MV-4-11 (cell line): ENCODE results near the gene PLXDC2.
A peak's percentile ranks its signal among the peaks of the same experiment; 100 is the strongest.
"Not testable (repeated sequence)": the region's sequence is repeated elsewhere in the genome, so short reads cannot be mapped to it uniquely, and the experiment has no call there.

Source experiments
- DNase-seq: peaks from one replicate; lab custom pipeline; 2025; lab: John Stamatoyannopoulos, UW

The PLXDC2 gene

GRCh38 chr10:20115894-20116293, 299.7 kb downstream of the PLXDC2 start:
- DNase-seq, result no peak

DNA sequence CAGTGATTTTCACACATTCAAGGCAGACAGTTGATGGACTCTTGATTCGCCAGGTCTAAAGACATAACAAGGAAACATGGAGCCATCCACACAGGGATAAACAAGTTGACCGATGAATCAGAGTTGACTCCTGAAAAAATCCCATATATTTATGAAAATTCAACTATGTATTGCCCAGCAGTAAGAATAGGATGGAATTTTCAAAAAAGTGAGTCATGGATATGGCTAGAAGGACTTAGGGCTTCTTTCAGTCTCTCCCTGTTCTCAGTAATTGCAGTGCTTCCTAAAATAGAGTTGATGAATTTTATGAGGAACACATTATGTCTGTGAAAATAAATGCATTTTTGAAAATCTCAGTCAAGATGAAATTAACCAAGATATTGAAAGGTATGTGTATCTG, 301.2 kb downstream of the PLXDC2 start:
- DNase-seq, result no peak

GRCh38 chr10:20118119-20118518, 301.9 kb downstream of the PLXDC2 start:
- no peak for DNase-seq

GRCh38 chr10:20128811-20129210, 312.6 kb downstream of the PLXDC2 start:
- peak; percentile 80 for DNase-seq

DNA sequence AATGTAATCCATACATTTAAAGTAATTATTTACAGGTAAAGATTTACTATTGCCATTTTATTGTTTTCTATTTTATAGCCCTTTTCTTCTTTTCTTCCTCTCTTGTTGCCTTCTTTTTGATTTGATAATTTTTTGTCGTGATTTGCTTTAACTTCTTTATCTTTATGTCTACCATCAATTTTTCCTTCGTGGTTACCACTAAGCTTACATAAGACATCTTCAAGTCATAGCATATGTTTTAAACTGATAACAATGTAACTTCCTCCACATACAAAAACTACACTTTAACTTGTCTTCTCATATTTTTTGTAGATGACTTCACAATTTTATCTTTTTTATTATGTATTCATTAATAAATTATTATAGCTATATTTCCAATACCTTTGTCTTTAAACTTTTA, 316.6 kb downstream of the PLXDC2 start:
- DNase-seq, result peak; percentile 7

GRCh38 chr10:20133669-20134189, 317.5 kb downstream of the PLXDC2 start:
- no peak for DNase-seq

- DNase-seq, result no peak
Observed at GRCh38 chr10:20142311-20142710, 326.1 kb downstream of the PLXDC2 start.

DNA sequence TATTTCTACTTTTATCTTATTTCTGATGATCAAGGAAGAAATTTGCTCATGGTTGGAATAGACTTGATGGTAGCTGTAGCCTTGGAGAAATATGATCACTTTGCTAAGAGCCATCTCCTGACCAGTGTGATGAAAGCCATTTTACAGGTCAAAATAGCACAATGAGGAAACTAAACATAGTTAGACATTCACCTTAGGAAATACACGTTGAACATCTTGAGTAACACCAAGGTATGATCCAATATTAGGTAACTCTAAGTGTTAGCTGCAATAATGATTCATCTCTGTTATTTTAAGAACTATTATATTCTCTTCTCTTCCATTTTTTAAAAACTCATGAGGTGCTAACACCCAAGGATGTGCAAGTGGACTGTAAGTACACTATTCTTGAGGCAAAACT, 328.0 kb downstream of the PLXDC2 start:
- DNase-seq, result no peak

DNA sequence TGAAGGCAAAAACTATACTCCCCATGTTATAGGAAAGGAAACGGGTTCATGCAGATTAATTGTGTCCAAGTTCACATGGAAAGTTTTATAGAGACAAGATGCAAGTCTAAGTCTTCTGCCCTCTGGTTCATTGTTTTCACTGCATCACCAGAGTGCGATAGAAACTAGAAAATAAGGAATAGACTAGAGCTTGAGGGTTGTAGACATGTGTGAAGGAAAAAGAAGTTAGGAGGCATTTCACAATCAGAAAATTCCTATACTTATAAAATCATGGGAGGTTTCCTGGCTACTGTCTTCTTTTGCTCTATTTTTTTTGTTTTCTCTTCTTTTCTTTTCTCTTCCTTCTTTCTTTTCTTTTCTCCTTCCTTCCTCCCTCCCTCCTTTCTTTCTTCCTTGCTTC, 329.8 kb downstream of the PLXDC2 start:
- DNase-seq, result no peak

GRCh38 chr10:20147684-20148083, 331.5 kb downstream of the PLXDC2 start:
- no peak for DNase-seq

DNA sequence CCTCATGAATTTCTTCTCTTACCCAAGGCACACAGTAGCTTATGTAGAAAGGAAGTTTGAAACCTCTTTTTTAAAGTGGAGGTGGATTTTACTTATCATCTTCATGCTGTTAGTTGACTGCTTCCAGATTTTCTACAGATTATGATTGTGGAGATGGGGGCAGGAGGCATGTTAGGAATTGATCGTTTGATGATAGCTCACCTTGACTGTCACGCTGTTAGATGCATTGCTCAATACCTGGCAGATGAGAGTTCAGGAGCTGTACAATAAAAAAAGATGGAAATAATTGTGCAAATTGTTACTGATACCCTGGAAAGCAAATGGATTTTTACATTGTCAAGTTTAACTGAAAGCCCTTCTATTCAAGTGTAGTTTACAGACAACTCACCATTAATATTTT, 340.3 kb downstream of the PLXDC2 start:
- no peak for DNase-seq

DNA sequence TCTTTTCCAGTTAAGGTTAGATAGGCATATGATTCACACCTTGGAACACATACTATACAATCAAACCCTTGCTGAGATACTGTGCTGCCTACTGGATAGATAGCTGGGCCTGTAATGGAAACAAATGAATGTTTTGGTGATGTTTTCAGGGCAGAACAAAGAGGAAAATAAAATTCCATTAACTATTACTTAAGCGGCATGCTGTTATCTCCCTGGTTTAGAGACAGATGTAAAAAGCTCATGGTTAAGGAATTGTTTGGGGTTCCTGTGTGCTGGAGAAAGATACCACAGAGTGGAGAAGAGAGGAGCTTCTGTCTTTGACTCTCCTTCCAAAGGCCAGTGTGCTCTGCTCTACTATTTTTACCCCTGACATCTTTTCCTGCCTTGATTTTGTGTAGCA, 341.1 kb downstream of the PLXDC2 start:
- no peak for DNase-seq

GRCh38 chr10:20158086-20158485, 341.9 kb downstream of the PLXDC2 start:
- no peak for DNase-seq

- DNase-seq, result no peak
Observed at GRCh38 chr10:20162123-20162522, 345.9 kb downstream of the PLXDC2 start.

- no peak for DNase-seq
Observed at GRCh38 chr10:20166096-20166675, 350.0 kb downstream of the PLXDC2 start.

DNA sequence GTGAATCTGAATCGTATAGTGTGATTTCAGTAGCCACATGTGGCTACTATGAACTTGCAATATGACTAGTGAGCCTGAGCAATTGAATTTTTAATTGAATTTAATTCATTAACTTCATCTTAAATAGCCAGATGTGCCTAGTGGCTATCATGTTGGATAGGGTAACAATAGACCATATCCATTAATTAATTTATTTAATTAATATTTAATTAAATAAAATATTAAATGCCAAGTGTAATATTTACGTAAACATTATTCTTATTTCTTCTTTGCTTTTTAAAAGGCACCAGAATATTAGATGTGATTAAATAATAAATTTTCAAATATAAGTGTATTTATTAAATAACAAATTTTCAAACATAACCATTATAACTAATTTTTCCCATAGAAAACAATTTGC, 354.4 kb downstream of the PLXDC2 start:
- DNase-seq, result no peak

- no peak for DNase-seq
Observed at GRCh38 chr10:20173046-20173445, 356.8 kb downstream of the PLXDC2 start.

DNA sequence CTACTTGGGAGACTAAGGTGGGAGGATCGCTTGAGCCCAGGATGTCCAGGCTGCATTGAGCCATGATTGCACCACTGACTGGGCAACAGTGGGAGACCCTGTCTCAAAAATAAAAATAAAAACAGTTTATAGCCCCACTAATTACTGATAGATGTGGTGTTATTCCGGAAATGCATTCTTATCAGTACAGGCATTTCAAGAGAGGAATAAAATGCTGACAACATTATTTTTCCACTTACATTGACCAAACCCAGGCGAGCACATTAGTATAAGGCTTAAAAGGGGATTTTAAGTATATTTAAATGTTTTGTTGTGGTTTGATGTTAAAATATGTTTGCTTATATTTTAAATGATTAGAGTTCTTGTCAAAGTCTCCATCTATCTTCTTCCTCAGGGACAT, 359.5 kb downstream of the PLXDC2 start:
- DNase-seq, result no peak

- no peak for DNase-seq
Observed at GRCh38 chr10:20180766-20181165, 364.5 kb downstream of the PLXDC2 start.

- no peak for DNase-seq
Observed at GRCh38 chr10:20181434-20181833, 365.2 kb downstream of the PLXDC2 start.

- DNase-seq, result no peak
Observed at GRCh38 chr10:20185116-20185515, 368.9 kb downstream of the PLXDC2 start.

GRCh38 chr10:20191392-20191791, 375.2 kb downstream of the PLXDC2 start:
- DNase-seq, result not testable (repeated sequence)

DNA sequence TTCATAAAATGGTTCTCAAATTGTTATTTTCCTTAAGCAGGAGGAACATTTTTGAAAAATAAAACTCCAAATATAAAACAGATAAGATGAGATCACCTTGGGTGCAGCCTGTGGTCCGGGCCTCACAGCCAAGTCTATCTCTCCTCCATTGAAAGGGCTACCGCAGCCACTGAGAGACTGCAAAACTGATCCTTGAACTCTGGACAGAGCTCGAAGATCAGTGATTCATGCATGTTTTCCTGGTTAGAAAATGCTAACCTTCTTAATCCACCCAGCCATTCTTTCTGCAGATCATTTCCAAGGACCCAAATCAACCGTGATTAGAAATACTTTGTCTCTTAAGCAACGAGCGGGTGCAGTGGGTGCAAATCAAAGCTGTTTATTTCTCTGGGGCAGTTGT, 378.8 kb downstream of the PLXDC2 start:
- DNase-seq, result no peak

DNA sequence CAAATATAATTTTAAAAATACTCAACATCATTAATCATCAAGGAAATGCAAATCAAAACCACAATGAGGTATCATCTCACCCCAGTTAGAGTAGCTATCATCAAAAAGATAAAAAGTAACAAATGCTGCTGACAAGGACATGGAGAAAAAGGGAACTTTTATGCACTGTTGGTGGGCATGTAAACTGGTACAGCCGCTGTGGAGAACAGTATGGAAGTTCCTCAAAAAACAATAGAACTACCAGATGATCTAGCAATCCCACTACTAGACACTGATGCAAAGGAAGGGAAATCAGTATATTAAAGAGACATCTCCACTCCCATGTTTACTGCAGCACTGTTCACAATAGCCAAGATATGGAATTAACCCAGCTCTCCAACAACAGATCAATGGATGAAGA, 384.5 kb downstream of the PLXDC2 start:
- peak; percentile 44 for DNase-seq
